Measurements from ENCODE around the gene KPNB1. TPM values are rescaled to one million over a fixed set of nuclear protein-coding genes. Genes with fewer than 3 reads are reported as not detected.
"Not testable (repeated sequence)": the region's sequence is repeated elsewhere in the genome, so short reads cannot be mapped to it uniquely, and the experiment has no call there.

The KPNB1 gene
- polyA plus RNA-seq, 4 donors = 220 to 256 (median 244) TPM

- no peak for DNase-seq (ENCODE audit: low read depth in 4 of 4, low spot score in 2 of 4)
These were observed 26.4 kb downstream of the KPNB1 start for GRCh38 chr17:47676199-47676472.

GRCh38 chr17:47676510-47677165, 26.9 kb downstream of the KPNB1 start:
- no peak for DNase-seq (ENCODE audit: low read depth in 4 of 4, low spot score in 2 of 4)

DNA sequence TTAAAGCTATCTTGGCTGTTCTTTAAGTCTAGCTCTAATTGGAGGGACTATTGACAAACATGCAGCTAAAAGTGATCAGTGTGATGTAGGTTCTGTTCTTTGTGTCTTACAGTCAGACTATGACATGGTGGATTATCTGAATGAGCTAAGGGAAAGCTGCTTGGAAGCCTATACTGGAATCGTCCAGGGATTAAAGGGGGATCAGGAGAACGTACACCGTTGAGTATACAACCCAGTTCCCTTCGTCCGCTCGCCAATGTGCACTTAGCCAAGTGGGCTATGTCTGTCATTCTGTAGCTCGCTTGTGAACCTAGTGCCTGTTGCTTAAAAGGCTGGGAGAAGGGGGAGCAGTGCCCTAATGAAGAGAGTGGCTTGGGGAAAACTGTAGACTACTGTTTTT, 28.5 kb downstream of the KPNB1 start:
- no peak for DNase-seq (ENCODE audit: low read depth in 4 of 4, low spot score in 2 of 4)

- no peak for DNase-seq (ENCODE audit: low read depth in 4 of 4, low spot score in 2 of 4)
These were observed 32.4 kb downstream of the KPNB1 start for GRCh38 chr17:47682138-47682537.

DNA sequence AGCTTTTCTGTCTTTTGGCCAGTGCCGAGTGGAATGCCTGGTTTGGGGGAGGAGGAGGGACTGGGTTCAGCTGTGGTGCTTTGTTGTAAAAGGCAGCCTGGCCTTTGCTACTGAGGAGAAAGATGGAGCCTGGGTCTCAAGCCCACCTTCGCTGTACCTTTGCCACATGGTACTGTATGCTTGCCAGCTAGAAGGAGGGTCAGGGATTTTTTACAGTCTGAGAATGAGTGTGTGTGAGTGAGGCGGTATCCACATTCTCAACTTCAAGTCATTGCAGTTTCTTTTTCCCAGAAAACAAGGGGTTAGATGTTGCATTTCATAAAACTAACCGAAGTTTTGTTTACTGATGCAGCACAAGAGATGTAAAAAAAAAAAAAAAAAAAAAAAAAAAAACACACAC, 33.0 kb downstream of the KPNB1 start:
- not testable (repeated sequence) for DNase-seq (ENCODE audit: low read depth in 4 of 4, low spot score in 2 of 4)

DNA sequence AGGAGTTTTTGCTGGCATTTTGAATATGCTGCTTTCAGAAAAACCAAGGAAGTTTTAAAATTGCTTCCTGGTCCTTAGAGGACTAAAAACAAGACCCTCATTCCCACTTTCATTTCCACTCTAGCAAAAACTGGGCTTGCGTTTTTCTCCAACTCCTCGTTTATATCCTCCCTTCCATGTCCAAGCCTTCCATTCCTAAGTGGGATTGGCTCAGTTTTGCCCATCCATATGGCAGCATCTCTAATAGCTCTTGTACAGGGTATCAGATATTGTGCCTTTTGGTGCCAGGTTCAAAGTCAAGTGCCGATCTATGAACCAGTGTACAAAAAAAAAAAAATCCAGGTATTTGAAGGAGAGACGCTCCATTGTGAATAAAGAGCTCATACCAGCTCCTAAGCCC, 34.3 kb downstream of the KPNB1 start:
- no peak for DNase-seq (ENCODE audit: low read depth in 4 of 4, low spot score in 2 of 4)

DNA sequence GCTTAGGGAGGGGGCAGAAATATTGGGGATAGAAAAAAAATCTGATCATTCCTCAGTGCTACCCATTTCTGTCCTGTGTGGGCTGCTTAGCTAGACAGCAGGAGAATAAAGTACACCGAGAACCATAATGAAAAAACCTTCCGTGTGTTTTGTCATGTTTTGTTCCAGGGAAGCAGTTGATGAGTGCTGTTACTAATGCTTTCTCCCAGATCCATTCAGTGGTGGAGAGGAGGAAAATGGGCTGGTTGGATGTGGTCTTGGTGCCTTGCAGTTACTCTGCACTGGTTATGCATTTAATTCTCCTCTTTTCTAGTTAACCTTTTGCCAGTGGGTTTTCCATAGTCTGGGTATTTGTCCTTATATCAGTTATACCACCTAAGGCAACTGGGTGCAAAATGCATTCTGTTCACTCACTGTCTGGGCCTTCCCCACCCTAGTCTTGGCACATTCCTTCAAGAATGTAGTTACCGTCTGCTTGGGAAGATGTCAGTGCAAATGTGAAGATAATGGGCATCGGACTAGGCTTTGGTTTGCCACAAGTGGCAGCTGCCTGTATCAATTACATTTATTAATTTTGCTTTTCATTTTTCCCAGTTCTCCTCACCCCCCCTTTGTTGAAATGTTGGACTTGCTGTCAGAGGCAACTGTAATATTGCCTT, 34.9 kb downstream of the KPNB1 start:
- no peak for DNase-seq (ENCODE audit: low read depth in 4 of 4, low spot score in 2 of 4)

DNA sequence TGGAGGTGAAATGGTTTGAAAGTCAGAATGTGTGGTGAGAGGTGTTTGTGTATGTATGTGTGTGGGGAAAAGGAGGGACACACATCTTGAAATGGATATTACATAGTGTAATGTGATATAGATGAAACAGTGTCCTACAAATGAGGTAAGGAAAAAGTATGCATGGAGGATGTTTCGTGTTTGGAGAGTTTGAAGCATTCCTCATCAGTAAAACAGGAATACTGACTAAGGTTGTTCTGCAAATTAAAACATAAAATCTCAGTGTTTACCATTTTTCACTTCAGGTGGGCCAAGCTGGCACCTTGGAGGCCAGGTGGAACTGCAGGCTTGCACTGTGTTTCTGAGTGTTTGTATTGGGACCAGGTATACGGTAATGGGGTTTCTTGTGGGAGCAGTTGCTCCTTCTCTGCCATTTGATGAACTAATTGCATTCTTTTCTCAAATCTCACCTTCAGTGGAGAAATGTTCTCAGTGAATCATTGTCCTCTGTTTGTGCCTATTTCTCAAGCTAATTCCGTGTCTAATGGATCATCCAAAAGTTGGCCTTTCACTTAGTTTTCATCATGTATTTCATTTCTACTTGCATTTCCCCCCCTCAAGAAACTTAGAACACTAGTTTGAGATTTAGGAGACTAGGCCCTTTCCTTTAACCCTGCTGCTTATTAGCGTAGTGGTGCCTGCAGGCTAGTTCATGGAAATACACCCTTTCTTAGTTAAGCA, 36.0 kb downstream of the KPNB1 start:
- no peak for DNase-seq (ENCODE audit: low read depth in 4 of 4, low spot score in 2 of 4)

DNA sequence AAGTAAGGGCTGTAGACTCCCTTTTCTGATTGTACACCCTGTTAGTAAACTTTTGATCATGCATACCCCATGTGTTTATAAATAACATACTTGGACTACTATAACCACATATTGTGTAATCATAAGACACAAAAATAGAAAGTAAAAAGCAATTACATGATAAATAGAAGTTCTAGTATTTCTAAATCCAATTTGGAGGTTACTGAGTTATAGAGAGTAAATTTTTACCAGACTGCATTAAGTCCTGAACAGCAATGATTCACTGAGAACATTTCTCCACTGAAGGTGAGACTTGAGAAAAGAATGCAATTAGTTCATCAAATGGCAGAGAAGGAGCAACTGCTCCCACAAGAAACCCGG, 36.5 kb downstream of the KPNB1 start:
- no peak for DNase-seq (ENCODE audit: low read depth in 4 of 4, low spot score in 2 of 4)

GRCh38 chr17:47686664-47687327, 37.1 kb downstream of the KPNB1 start:
- no peak for DNase-seq (ENCODE audit: low read depth in 4 of 4, low spot score in 2 of 4)

- DNase-seq (ENCODE audit: low read depth in 4 of 4, low spot score in 2 of 4) = no peak
These were observed 37.6 kb downstream of the KPNB1 start for GRCh38 chr17:47687328-47687690.

- DNase-seq (ENCODE audit: low read depth in 4 of 4, low spot score in 2 of 4) = no peak
These were observed 38.0 kb downstream of the KPNB1 start for GRCh38 chr17:47687748-47688147.

GRCh38 chr17:47690121-47690520, 40.4 kb downstream of the KPNB1 start:
- no peak for DNase-seq (ENCODE audit: low read depth in 4 of 4, low spot score in 2 of 4)

DNA sequence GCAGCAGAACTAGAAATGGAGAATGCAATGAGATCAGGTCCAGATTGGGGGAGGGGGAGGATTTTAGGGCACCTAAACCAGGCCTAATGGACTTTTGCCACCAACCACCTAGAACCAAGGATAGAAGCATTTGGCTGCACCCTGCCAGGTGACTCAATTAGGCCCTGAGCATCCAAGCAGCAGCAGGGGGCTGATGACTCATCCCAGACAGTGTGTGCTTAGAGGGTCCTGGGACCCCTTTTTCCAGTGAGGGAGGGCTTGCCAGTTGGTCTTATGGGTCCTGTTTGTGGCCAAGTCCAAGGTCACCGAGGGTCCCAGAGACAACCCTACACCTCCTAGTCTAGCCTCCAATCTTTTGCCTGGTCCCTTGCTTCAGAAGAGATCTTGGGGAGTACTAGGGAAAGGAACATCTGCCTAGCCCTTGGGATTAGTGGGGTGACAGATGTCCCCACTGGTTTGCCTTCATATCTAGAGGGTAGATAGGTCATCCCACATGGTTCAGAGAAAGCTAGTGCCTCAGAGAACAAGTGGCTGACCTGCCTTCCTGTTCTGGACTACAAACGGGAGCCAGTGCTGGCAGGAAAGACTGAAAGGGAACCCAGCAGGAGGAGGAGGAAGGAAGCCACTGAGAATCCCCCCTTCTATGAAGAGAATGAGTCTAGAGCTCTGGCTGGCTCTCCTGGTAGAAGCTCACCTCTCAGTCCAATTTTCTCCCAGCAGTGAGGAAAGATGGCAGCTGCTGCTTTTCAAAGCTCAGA, 42.6 kb downstream of the KPNB1 start:
- no peak for DNase-seq (ENCODE audit: low read depth in 4 of 4, low spot score in 2 of 4)

DNA sequence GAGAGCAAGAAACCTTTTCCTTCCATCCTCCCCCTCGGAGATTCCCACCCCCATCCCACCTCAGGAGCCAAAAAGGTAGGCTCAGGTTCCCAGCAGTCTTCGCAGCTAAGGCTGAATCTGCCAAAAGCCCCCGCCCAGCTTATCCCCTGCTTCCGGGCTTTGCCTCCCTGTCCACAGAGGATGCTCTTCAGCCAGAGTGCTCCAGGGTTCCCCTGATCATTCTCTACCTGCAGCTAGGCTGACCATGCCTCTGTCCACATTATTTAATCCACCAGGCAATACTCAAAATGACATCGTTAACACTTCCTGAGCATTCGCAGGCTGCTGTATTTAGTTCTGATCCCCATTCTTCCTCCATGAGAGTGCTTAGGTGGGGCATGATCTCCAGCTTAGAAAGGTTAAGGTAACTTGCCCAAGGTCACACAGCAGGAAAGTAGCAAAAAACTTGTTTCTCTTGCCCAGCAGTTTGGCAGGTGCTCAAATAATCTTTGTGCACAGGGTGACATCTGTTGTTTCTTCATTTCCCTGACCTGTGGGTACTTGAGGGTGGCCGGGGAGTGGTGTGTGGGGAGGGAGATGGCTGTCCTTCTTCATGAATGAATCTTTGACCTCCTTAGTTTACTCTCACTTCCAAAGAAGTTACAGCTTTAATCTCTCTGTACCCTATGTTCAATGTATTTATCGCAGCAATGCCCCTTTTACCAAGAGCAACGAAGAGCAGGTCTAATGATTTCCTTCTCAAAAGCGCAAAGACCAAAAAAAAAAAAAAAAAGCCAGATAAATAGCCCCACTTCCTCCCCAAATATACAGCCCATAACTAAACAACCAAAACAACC, 43.4 kb downstream of the KPNB1 start:
- peak in 1 of 4 donors; percentile 27 for DNase-seq (ENCODE audit: low read depth in 4 of 4, low spot score in 2 of 4)

DNA sequence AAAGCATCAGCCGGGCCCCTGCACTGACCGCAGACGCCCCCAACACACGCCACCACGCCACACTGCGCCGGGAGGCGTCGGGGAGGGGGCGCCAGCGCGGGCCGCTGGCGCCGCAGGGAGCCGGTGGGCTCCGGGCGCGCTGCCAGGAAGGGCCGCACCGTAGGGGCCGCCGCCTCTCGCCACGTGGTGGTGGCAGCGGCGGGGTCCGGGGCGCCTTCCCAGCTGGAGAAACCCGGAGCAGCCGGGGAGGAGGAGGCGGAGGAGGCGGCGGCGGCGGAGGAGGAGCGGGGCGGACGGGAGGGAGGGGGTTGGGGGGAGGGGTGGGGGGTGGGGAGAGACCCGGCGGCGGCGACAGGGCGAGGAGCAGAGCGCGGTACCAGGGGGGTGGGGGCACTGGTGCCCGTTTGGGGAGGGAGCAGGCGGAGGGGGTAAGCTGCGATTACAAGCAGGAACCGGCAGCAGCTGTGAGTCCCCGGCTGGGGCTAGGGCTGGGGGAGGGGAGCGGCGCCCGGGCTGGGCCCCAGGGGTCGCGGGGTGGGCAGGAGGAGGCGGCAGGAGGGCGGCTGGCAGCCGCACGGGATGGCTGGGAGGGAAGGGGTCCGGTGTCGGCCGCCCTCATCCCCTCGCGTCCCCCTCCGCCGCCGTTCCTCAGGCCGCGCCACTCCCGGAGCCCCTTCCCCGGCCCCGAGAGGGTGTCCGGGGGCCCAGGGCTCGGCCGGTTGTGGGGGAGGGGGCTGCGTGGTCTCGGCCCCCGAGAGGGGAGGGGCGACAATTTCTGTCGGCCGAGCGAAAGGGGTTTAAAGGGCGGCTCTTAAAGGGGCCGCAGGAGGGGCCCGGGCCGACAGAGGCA, 44.2 kb downstream of the KPNB1 start, which contains the start of gene TBKBP1:
TSS of gene TBKBP1 (plus strand) at position 431 of the 850 bp plus-strand sequence. CDS start 1,952 bp downstream, outside the sequence.
- DNase-seq (ENCODE audit: low read depth in 4 of 4, low spot score in 2 of 4) = peak in 3 of 4 donors; percentile 59 to 81 (median 69)

- peak in 2 of 4 donors; percentile 36 to 38 for DNase-seq (ENCODE audit: low read depth in 4 of 4, low spot score in 2 of 4)
These were observed 45.1 kb downstream of the KPNB1 start for GRCh38 chr17:47694581-47695428.

All from left renal cortex interstitium (tissue), 4 donors.